Hematopoietic multipotent progenitor cell treated with erythropoietin and hydrocortisone succinate and interleukin-3 and kit ligand, for 15 days (in vitro differentiated cells): ENCODE data around the gene LDB2.
"Not testable (repeated sequence)": the region's sequence is repeated elsewhere in the genome, so short reads cannot be mapped to it uniquely, and the experiment has no call there.

Experiments used
- DNase-seq: peaks from one replicate; pipeline ENCODE4 v3.0.0-alpha.2; 2015; ENCODE audit warnings: low spot score

LDB2 gene

GRCh38 chr4:16646459-16646858, 252.0 kb downstream of the LDB2 start:
- DNase-seq = no peak

DNA sequence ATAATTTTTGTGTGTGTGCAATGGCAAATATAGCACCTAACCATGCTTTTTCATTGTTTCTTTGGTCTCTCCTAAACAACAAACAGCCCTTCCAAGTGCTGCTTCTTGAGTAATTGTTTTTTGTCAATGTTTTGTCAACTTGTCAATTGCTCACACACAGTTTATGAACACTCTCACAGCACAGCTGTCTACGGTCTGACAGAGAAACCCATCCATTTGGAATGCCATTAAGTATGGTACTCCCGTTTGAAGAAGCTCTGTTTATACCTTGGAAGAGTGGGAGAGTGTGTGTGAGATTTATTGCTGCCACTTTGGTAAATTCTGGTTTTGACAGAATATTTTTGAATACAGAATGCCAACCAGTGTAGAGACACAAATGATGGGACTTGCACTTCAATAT, 254.6 kb downstream of the LDB2 start:
- no peak for DNase-seq

DNA sequence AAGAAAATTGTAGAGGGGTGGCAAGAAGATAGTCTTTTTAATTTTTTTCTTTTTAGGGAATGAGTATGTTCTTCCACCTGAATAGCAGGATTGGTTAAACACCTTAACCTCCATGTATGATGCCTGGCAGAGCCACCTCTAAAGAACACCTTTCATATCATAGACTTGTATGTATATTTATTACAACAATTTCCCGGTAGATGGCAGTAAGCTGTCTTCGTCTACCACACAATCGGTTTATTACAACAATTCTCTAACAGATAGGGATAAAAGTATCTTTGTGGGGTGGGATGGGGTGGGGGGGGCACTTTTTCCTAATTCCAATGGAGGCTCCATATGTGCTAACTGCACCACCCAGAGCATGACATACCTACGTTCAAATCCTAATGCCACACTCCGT, 255.5 kb downstream of the LDB2 start:
- DNase-seq = no peak

- DNase-seq = no peak
Observed at GRCh38 chr4:16641971-16642370, 256.5 kb downstream of the LDB2 start.

DNA sequence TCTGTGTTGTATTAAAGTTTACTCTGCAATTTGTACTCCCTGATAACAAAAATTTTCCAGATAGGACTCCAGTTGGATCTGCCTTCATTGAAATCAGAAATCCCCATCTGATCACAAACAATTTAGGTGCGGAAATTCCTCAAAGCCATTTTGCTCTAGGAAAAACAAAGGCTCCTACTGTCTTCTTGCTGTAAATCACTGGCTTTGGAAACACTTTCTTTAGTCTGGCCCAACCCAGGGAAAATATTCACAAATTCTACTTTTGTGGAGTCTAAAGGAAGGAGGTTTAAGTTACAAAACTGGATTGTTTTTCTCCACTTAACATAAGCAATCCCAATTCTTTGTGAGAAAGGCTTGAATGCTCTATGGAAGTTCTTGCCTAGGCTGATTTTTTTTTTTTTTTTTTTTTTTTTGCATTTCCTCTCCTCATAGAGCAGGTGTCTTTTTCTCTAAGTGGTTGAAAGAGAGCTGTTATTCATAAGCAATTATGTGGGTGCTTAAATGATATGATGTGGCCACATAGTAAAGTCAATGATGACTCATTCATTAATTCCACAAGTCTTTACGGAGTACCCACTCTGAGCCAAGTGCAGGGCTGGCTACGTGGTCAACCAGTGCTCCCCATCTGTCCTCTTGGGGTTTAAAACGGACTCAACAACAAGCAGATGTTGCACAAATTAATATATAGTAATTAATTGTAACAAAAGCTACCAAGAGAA, 261.4 kb downstream of the LDB2 start:
- DNase-seq = no peak

DNA sequence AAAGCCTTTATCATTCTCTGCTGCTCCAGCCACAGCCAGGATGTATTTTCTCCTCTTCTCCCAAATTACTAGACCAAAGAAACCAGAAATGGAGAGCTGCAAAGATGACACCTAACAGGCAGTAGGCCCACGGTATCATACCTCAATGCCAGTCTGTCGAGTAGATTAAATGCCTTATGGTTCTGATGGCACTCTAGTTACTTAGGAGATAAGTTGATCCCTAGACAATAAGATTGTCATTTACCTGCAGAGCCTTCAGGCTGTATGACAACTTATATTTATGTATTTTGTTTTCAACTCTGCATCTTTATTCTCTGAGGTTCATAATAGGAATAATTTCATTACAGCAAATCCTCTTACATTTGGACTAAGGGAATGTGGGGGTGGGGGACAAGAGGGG, 262.1 kb downstream of the LDB2 start:
- no peak for DNase-seq

DNA sequence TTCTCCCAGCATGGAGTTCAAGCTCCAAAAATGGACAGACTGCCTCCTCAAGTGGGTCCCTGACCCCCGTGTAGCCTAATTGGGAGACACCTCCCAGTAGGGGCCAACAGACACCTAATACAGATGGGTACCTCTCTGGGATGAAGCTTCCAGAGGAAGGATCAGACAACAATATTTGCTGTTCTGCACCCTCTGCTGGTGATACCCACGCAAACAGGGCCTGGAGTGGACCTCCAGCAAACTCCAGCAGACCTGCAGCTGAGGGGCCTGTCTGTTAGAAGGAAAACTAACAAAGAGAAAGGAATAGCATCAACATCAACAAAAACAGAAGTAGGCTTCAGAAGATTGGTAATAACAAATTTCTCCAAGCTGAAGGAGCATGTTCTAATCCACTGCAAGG, 269.2 kb downstream of the LDB2 start:
- DNase-seq = not testable (repeated sequence)

GRCh38 chr4:16628835-16629234, 269.6 kb downstream of the LDB2 start:
- DNase-seq = not testable (repeated sequence)

DNA sequence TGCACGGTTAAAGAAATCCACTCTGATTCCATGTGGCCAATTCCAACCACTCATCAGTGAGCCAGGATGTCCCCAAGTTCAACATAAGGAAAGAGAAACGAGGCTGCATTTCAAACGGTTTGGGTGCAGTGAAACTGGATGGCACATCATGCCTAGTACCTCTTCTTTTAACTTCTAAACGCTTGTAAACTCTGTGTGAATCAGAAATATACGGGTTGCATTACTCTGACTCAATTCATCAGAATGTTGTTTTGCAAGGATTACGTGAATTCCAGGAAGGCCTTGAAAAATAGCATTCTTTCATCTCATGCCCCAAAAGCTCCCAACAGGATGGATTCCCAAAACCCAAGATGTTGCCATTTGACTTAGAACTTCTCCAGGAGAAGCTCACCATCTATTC, 270.4 kb downstream of the LDB2 start:
- no peak for DNase-seq

DNA sequence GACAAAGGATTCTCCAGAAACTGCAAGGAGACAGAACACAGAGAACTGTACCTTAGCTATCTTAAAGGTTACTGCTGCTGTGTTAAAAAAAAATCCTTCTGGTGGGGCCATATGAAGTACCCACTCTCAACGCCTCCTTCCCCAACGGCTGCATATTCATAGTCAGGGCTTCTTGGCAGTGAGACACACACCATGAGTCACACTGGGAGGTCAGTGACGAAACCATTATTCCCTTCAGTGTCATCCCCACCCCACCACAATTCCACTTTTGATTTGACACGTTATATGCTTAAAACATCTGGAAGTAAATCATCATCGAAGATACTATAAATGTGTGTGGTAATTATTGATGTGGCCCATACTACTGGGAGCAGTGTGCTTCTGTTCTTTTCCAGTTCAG, 271.5 kb downstream of the LDB2 start:
- no peak for DNase-seq

GRCh38 chr4:16622826-16623225, 275.6 kb downstream of the LDB2 start:
- DNase-seq = no peak

GRCh38 chr4:16617435-16617834, 281.0 kb downstream of the LDB2 start:
- no peak for DNase-seq

- no peak for DNase-seq
Observed at GRCh38 chr4:16617011-16617410, 281.4 kb downstream of the LDB2 start.

- DNase-seq = no peak
Observed at GRCh38 chr4:16609170-16609758, 289.2 kb downstream of the LDB2 start.

GRCh38 chr4:16608611-16609125, 289.8 kb downstream of the LDB2 start:
- DNase-seq = no peak

DNA sequence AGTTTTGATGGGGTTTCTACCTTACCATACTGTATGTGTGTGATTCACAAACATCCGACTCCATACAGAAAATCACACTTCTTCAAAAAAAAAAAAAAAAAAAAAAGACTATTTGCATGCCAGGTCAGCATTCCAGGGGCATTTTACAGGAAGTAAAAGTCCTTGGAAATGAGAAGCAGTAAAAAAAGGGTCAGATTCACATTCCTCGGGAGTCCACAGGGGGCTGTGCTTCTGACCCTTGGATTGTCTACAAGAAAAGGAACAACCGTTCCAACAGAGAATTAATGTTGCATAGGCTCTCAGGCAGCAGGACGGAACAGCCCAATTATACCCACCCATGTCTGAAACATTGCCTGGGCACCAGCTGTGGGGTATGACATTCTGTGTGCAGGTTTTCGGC, 290.3 kb downstream of the LDB2 start:
- no peak for DNase-seq

DNA sequence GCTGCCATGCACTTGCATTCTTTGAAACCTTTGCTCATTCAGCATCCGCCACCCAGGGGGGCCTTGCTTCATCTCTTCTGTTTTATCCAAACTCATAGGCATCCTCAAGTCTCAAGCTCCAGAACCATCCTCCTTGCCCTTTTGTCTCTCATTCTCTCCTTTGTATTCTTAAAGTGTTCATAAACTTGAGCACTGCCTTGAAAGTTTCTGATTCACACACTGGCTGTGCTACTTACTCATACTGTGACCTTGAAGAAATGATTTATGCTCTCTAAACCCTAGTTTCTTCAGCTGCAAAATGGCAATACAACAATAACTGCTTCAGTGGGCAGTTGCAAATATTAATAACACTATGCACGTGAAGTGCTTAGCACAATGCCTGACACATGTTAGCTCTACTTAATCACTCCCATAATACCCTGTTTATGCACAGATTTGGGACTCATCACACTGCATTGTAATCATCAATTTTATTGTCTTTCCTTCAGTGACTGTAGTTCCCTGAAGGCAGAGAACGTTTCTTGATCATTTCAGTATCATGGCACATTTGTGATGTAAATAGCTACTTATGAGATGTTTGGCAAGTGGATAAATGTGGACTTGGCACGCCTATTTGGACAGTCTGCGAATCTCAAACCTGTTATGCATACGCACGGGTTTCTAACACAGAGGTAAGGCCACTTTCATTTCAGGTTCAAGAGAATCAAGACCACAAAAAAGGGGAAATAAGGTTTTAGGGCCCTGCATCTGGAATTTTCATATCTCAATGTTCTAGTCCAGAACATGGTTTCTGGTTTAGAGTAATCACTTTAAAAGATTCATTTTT, 291.0 kb downstream of the LDB2 start:
- DNase-seq = no peak

DNA sequence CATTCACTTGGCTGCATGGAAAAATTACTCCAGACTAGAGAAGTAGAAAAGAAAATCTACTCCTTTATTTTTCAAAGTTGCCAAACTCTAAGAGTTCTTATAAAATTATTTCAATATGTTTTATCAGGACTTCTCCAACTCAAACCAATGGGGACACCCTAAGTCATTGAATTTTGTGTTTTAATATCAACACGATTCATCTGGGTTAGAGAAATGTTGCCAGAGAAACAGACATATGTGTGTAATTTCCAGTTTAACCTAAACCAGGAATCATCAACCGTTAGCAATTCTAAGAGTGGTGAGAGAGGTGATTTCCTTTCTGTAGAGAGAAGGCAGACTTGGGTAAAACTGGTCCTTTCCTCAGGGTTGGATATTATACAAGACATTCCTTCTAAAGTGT, 291.8 kb downstream of the LDB2 start:
- DNase-seq = no peak

DNA sequence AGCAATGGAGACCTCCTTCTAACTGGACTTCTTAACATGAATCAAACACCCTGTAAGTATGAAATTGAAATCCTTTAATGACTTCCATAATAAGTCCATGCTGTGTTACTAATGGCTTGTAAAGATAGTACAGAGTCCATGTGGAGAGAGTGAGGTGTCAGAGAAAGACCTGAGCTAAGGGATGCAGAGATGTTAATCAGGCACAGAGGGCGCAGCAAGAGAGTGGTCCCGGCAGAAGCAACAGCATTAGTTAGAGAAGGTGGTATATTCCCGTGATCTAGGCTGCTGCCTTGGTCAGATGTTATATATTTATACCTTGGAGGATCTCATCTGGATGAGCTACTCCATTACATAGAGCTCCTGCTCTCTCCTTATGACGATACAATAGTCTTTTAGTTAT, 295.3 kb downstream of the LDB2 start:
- DNase-seq = no peak

- DNase-seq = no peak
Observed at GRCh38 chr4:16598597-16599206, 299.7 kb downstream of the LDB2 start.

DNA sequence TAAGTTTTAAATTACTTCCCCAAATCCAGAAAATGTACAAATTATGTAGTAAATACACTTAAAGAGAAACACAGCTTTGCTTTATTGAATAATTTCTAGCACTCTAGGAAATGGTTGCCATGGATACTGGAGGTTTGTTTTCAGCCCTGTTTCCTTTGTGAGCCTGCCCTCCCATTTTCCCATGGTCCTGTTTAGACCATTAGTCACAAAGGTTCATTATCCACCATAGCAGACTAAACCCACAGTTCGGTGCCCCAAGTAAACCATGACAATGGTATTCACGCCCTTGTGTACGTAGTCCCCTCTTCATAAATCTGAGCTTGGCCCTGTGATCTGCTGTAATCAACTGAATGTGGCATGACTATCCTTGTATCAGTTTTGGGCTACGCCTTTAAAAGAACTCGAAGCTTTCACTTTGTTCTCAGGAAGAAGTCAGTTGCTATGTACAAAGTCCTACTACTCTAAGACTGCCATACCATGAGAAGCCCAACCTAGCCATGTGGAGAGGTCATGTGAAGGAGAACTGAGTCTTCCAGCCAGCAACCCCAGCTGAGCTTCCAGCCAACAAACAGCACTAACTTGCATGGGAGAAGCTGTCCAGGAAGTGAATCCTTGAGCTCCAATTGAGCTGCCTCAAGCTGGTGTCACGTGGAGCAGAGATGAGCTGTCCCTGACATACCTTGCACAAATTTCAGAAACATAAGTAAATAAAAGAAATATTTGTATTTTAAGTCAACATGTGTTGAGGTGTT, 300.4 kb downstream of the LDB2 start:
- no peak for DNase-seq

DNA sequence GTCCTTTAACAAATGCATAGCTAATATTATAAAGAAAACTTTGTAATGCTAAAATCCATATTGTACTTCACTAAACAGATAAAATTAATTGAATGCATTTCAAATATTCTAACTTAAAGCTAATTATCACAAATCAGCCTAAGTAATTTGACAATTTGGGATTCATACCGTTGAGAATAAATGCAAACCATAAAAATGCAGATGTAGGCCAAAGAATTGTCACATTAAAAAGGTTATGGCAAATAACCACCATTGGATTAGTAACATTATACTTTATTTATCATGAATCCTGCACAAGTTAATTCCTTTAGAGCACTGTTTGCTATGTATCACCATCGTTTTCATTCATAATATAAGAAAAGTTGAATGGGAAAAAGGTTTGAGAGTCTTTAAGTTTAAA, 301.0 kb downstream of the LDB2 start:
- DNase-seq = no peak
